Liver (tissue), 3 donors: ENCODE results near the gene GNA14.

Experiments
- CTCF ChIP-seq: fragments of 150-350 bp; IDR thresholded peaks from 2 replicates; pipeline ENCODE4 v1.5.1; 2017; ENCODE audit warnings: improper control_type of control experiment, low read depth, low read length; ENCODE audit not compliant: missing input control
- EGR1 ChIP-seq, 2 donors: IDR thresholded peaks; 2 replicates each; pipeline ENCODE4 v1.6.1; 2016 to 2018; ENCODE audit warnings: antibody characterized with exemption in 2 of 2, low read depth in 2 of 2
- TAF1 ChIP-seq: conservative IDR thresholded peaks from 2 replicates; pipeline ENCODE4 v1.6.1; 2016; ENCODE audit warnings: antibody characterized with exemption, mild to moderate bottlenecking
- TF ChIP-seq, protein P1 (sequence below): IDR thresholded peaks from 2 replicates; pipeline ENCODE4 v1.6.1; 2016; ENCODE audit warnings: antibody characterized with exemption, mild to moderate bottlenecking
- donor health status: healthy.
- donor health status: healthy.

GRCh38 chr9:77546376-77546950 lies 101.7 kb downstream of the GNA14 start:
- TF ChIP-seq EGR1 (IDR thresholded peaks at IDR 0.05; ENCODE audit: low read depth in 2 of 2) (no peak), TAF1 (no peak), CTCF (no peak)
- TF ChIP-seq, protein P1, sequence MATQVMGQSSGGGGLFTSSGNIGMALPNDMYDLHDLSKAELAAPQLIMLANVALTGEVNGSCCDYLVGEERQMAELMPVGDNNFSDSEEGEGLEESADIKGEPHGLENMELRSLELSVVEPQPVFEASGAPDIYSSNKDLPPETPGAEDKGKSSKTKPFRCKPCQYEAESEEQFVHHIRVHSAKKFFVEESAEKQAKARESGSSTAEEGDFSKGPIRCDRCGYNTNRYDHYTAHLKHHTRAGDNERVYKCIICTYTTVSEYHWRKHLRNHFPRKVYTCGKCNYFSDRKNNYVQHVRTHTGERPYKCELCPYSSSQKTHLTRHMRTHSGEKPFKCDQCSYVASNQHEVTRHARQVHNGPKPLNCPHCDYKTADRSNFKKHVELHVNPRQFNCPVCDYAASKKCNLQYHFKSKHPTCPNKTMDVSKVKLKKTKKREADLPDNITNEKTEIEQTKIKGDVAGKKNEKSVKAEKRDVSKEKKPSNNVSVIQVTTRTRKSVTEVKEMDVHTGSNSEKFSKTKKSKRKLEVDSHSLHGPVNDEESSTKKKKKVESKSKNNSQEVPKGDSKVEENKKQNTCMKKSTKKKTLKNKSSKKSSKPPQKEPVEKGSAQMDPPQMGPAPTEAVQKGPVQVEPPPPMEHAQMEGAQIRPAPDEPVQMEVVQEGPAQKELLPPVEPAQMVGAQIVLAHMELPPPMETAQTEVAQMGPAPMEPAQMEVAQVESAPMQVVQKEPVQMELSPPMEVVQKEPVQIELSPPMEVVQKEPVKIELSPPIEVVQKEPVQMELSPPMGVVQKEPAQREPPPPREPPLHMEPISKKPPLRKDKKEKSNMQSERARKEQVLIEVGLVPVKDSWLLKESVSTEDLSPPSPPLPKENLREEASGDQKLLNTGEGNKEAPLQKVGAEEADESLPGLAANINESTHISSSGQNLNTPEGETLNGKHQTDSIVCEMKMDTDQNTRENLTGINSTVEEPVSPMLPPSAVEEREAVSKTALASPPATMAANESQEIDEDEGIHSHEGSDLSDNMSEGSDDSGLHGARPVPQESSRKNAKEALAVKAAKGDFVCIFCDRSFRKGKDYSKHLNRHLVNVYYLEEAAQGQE, result no peak
